Measurements from ENCODE around the gene RASA3.

RASA3 gene

GRCh38 chr13:113942591-113943103 is 189.8 kb downstream of the RASA3 start:
- no peak for DNase-seq

DNA sequence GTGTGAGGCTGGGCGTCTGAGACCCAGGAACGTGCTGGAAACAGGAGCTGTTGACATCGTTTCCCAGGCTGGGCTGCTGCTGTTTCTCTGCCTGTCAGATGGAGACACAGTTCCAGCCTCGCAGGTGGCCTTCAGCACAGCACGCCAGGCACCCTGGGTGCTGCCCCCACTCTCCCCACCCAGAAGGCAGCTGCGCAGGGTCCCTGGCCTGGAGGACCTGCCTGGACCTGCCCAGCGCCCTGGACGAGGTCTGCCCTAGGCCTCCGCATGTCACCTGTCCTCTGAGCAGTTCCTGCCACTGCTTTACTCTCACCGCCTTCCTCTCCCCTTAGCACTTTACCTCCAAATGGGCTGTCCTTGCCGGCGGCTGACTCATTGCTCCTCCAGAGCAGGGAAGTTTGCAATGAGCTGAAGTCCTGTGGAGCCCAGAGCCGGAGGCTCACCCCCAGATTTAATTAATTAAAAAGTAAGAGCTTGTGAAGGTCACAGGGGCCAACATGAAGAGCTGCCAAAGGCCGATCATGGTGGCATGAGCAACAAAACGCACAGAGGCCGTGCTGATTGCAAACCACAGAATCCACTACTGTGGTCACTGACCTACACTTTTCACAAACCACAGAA is 190.7 kb downstream of the RASA3 start:
- DNase-seq: no peak

DNA sequence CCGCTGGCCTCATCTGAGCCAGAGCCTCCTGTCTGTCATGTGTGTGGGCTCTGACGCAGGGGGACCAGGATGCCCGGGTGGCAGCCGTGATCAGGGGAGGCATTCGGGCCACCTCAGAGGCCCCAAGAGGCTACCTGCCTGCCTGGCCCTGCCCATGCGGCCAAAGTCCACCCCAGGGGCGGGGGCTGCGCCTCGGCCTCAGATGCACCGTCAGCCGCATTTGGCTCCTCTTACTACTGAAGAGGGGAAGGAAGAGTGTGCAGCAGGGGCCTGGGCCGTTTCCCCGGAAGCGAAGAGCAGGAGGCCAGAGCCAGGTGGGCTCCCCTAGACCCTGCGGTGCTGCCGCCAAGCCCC is 192.5 kb downstream of the RASA3 start:
- no peak for DNase-seq

DNA sequence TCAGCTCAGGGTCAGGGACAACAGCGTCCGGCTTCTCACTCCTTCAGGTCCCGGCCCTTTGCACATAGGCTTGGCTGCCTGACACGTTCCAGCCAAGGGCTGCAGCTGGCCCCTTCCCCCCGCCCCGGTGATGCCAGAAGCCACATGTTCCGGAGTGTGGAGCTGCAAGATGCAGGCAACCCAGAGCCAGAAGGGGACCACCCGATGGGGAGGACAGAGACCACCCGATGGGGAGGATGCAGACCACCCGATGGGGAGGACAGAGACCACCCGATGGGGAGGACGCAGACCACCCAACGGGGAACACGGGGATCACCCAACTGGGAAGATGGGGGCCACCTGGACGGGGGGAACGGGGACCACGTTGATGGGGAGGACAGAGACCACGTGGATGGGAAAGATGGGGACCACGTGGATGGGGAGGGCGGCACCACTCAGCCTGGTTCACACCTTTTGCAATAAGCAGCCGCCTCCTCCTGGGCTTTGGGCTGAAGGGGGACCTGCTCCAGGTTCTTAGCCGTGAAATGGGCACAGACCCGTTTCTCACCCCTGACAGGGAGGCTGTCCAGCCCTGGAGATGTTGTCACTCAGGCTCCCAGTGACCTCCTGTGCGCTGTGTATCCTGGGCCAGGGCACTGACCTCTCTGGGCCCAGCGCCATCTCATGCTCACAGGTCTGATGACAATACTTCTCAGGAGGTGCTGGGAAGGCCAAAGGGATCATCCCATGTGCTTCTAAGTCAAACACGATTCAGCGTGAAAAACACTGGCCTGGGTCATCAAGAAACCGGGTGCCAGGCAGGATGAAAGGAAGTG is 193.1 kb downstream of the RASA3 start:
- DNase-seq: no peak

- DNase-seq: no peak
These were observed 193.7 kb downstream of the RASA3 start for GRCh38 chr13:113938716-113939115.

DNA sequence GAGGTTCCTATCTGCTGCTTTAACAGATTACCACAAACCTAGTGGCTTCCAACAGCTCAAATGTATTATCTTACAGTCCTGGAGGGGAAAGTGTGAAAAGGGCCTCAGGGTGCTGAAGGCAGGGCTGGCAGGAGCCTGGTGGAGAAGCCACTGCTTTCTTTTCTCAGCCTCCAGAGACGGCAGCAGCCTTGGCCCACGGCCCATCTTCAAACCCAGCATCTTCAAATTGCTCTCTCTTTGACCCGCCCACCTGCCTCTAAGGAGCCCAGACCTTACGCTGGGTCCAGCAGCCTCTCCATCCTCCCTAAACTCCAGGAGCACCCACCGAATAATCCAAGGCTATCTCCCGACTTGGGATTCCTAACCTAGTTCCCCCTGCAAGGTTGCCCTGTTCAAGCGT is 194.2 kb downstream of the RASA3 start:
- DNase-seq: no peak

DNA sequence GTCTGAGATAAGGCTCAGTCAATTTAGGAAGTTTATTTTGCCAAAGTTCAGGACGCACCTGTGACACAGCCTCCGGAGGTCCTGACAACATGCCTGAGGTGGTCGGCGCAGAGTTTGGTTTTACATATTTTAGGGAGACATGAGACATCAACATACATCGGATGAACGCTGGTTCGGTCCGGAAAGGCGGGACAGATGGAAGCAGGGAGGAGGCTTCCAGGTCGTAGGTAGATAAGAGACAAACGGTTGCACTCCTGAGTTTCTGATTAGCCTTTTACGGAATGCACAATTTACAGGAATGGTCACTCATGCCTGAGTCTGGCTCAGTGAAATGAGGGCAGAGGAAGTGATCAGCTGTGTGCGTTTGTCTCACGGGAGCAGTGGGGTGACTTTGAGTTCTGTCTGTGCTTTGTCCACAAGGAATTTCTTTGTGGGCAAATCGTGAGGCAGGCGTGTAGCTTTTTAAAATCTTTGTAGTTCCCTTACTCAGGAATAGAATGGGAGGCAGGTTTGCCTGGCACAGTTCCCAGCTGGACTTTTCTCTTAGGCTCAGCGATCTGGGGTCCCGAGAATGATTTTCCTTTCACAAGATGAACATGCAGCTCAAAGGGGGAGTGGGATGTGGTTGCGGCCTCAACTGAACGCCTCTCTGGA is 194.8 kb downstream of the RASA3 start:
- no peak for DNase-seq

- no peak for DNase-seq
These were observed 195.3 kb downstream of the RASA3 start for GRCh38 chr13:113937073-113937472.

DNA sequence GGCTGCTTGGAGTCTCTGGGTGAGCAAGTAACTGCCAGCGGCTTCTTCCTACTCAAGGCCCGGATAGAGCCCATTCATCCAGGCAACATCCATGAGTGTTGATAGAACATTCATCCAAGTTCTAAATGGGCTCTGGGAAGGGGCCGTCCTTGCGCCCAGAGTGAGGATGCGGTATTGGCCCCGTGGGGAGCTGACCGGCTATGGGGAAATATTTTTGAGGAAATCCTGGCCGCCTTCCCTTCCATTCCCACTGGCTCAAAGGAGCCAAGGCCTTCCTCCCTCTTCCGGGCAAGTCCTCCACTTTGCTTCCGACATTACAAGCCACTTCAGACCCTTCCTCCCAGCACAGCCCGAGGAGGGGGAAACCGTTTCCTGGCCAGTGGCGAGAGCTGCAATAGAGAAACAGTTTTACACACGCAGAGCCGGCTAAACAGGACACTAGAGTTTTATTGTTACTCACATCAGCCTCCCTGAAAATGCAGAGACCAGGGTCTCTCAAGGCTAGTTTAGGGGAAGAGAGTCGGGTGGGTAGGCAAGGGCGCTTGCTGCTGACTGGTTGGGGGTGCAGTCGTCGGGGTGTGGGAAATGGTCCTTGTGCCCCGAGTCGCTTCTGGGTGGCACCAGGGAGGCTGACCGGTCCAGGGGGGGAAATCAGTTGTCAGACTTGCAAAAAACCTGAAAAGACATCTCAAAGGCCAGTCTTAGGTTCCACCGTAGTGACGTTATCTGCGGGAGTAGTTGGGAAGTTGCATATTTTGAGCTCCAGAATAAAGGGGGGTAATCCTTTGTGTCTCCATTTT is 196.1 kb downstream of the RASA3 start:
- DNase-seq: no peak

GRCh38 chr13:113935001-113935844 is 197.2 kb downstream of the RASA3 start:
- DNase-seq: no peak

DNA sequence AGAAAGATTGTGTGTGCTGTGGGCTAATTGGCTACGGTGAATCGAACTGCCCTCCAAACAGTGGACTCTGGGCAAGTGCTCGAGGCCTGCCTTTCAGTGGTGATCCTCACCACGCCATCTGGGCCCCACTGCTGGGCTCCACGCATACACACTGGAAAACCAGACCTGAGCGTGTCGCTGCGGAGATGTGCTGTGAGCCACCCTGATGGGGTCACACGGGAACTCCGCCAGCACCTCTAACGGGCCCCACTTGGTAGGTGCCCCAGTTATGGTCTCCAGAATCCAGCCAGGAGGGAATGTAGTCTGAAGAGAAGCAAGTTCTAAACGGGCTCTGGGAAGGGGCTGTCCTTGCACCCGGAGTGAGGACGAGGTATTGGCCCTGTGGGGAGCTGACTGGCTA is 197.8 kb downstream of the RASA3 start:
- no peak for DNase-seq

GRCh38 chr13:113933901-113934300 is 198.5 kb downstream of the RASA3 start:
- no peak for DNase-seq

- no peak for DNase-seq
These were observed 200.5 kb downstream of the RASA3 start for GRCh38 chr13:113931841-113932459.

- no peak for DNase-seq
These were observed 201.5 kb downstream of the RASA3 start for GRCh38 chr13:113930671-113931637.

DNA sequence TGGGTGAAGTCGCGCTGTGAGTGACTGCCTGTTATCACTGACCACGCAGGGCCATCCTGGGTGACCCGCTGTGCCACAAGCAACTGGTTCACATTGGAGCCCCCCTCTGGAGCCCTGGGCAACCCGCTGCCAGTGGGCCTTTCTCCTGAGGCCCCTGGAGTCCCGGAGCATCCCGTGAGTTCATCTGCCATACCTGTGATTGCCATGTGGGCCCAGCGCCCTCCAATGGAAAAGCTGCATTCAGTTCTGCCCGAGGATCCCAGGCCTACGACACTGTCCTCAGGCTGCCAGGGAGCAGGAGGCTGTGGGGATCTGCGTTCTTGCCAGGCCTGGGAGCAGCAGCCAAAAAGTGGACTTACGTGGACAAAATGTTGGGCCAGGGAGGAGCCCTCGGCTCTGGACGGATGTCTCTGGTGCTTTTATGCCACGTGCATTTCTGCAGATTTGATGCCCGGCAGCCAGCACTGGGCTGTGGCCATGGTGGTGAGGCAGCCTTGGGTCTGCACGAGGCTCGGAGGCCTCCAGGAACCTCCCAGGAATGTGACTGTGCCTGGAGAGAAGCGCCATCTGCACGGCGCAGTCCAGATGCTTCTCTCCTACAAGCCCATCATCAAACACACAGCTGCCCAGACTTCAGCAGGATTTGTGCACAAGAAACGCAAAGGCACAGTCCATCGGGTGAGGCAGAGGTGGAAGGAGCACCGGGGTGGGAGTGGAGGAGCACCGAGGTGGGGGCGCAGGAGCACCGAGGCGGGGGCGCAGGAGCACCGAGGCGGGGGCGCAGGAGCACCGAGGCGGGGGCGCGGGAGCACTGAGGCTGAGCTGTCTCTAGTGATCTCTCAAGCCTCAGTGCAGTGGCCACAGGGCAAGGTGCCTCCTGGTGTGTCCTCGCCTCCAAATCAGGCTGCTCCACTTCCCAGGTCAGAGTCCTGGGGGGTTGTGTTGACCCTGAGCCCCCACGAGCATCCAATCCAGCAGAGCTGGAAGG is 202.5 kb downstream of the RASA3 start:
- no peak for DNase-seq

DNA sequence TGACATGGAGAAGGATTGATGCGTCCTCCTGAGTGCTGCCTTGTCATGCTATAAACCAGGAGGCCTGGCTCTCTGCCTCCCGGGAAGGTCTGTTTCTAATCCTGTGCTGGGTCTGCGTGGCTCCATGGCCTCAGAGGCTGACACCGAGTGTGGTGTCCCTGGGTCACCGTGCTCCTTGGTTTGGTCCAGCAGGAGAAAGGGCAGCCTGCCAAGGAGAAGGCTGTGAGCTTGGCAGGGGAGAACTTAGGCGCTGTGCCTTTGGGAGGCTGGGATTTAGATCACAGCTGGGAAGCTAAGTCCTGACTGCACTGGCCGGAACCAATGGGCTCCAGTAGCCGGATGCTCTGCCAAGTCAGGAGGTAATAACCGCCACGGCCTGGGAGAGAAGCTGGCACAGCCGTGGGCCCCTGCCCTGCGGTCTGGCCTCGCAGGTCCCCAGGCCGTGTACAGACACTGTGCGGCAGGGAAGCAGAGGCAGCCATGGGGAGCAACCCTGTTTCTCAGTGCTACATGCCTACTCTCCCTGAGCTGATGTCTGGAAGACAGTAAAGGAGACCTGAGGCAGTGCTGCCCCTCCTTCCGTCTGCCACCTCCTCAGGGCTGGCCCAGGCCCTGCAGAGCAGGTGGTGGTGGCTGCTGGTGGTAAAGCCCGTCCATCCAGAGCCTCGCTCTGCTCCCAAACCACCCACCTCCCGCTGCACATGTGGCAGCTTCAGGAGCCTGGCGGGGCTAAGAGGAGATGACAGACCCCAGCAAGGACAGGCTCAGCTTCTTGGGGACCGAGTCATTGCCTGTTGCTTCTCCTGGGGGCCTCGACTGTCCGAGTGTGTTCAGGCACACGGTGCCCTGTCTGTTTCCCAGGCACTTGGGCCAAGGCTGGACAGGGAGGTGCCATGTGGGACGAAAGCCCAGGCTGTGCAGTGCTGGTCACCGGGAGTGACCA is 203.5 kb downstream of the RASA3 start:
- no peak for DNase-seq

Measured in NCI-H446 treated with DMSO at 0.1 percent for 48 hours (cell line).